GM19238 (cell line): ENCODE measurements around the gene SRRM5.
"Not testable (repeated sequence)": the region's sequence is repeated elsewhere in the genome, so short reads cannot be mapped to it uniquely, and the experiment has no call there.

ENCODE experiments used
- DNase-seq: peaks from one replicate; pipeline ENCODE4 v3.0.0; 2011; ENCODE audit warnings: low spot score; ENCODE audit not compliant: insufficient read length

SRRM5 gene, protein sequence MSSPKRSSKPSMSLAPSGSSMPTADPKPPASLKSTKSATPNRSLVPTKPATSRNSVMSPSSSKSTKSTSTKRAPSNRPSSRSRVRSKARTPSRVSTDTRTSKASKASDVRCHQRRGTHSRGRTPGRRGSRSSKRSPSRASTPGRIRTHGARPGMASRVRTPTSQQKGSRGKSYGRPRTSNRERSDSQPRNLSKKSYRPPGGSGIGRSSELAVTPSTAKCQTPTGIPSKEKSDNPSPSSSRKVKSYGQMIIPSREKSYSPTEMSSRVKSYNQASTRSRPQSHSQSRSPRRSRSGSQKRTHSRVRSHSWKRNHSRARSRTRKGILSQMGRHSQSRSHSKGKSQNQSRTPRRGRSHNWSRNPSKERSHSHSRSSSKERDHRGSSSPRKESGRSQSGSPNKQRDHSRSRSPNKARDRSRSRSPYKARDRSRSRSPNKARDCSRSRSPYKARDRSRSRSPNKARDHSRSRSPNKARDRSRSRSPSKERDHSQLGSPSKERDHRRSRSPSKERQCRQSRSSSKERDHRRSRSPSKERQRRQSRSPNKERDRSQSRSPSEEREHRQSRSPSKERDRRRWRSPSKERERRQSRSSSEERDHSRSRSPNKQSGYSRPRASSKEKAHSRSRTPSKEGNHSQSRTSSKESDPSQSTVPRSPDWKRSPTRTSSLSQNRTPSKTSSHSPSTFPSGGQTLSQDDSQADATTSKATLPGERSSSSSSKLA

DNA sequence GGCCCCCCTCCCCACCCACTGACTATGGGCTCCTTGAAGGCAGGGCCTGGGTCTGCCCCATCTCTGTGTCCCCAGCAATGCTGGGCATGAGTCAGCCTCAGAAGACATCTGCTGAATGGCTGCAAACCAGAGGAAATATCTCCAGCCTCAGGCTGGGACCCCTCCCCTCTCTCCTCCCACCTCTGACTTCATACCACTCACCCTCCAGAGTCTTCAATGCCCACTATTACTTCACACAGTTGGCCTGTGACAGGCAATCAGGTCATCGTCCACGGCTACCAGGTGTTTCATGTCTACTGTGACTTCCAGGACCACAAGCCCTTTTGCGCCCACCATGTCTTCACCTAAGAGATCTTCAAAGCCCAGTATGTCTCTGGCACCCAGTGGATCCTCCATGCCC is at the start of gene SRRM5:
TSS of gene SRRM5 (plus strand) at position 301 of the 400 bp plus-strand sequence. CDS start at position 335, 34 bp downstream.
- no peak for DNase-seq

DNA sequence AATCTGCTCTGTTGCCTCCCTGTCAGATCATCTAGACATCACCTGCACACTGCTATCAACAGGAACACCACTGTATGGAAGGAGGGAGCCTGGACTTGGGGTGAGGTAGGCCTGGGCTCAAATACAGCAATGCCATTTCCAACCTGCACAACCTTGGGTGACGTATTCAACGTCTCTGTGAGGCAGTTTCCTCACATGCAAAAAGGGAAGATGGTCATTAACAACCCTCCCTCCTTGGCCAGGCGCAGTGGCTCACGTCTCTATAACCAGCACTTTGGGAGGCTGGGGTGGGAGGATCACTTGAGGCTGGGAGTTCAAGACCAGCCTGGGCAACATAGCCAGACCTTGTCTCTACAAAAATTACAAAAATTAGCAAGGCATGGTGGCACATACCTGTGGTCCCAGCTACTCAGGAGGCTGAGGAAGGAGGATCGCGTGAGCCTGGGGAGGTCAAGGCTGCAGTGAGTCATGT is 49.6 kb upstream of the SRRM5 start:
- no peak for DNase-seq

DNA sequence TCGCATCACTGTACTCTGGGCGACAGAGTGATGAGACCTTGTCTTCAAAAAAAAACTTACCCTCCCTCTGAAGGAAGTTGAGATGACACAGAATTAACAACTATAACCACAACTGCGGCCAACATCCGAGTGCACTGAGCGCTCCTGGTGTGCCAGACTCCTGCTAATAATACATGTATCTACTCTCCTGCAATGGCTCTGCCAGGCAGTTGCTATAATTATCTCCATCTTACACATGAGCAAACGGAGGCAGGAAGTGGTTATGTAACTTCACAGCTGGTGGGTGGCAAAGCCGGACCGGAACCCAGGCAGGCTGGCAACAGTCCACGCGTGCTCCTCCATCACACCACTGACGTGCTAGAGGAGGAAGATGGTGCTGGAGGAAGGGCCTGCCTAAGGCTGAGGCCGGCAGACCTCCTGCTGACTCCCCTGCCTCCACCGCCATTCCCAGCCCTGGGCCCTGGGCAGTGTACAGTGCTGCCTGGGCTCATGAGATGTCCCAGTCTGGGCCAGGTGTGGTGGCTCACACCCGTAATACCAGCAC is 49.1 kb upstream of the SRRM5 start:
- DNase-seq = peak; percentile 30

DNA sequence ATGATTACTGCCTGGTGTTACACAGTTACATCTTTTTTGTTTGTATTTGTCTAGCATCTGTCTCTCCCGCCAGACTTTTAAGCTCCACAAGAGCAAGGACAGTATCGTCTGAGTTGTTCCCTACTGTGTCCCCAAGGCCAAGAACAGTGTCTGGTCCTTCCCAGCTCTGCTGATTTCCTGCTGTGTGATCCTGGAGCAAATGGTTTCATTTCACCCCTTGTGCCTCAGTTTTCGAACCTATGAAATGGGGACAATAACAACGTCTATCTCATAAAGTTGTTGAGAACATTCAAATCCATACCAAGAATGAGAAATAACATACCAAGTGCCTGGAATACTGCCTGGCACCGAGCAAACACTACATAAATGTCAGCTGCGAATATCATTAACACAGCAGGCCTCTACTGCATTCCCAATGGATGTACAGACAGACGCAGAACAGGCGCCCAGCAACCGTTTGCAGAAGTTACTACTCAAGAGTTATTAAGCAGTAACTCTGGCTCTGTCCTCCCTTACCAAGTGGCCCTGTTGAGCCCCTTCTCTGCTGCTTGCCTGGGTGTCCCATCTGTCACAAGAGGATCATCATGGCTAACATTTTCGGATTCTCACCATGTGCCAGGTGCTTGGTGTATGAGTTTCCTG is 48.0 kb upstream of the SRRM5 start:
- no peak for DNase-seq

DNA sequence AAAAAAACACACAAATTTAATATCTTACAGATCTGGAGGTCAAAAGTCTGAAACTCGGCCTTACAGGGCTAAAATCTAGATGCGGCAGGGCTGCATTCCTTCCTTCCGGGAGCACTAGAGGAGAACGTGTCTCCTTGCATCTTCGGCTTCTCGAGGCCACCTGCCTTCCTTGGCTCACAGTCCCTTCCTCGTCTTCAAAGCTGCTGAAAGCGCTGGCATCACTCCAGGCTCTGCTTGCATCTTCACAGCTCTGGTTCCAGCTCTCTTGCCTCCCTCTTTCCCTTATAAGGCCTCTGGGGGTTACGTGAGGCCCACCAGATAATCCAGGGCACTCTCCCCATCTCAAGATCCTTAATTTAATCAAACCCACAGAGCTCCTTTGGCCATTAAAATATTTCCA is 47.1 kb upstream of the SRRM5 start:
- no peak for DNase-seq

DNA sequence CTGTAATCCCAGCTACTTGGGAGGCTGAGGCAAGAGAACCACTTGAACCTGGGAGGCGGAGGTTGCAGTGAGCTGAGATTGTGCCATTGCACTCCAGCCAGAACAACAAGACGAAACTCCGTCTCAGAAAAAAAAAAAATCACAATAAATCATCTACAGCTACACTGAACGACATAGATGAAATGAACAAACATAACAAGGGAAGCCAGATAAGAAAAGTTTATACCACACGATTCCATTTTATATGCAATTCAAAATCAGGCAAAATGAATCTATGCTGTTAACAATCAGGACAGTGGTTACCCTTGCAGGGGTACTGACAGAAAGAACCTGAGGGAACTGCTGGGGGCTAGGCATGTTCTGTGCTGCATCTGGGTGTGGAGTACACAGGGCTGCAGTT is 42.2 kb upstream of the SRRM5 start:
- DNase-seq = no peak

DNA sequence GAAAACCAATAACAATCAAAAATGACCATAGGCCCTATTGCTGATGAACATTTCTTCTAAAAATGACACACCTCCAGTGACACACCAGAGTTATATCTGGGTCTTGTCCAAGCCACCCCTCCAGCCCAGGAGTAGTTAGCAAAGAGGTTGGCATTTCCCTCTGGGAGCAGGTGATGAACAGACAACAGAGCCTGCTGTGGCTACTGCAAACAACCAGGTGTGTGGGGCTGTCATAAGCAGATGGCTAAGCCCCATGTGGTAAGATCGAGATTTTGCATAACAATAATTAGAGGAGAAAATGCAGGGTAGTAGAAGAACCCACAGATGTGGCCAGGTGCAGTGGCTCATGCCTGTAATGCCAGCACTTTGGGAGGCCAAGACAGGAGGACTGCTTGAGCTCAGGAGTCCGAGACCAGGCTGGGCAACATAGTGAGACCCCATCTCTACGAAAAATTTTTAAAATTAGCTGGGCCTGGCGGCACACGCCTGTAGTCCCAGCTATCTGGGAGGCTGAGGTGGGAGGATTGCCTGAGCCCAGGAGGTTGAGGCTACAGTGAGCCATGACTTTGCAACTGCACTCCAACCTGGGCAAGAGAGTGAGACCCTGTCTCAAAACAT is 41.6 kb upstream of the SRRM5 start:
- no peak for DNase-seq

DNA sequence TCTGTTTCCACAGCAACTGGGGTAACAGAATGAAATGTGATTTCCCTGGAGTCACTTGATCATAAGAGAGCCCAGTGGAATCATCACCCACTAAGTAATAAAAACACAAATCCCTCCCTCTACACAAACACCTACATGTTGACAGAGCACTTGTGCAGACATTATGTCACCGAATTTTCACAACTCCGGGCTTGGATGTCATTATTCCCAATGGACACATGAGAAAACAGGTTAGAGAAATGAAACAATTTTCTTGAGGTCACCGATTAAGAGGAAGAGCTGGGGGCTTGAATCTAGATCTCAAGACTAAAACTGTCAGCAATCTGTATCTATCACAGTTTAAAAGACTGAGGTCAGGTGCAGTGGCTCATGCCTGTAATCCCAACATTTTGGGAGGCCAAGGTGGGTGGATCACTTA is 39.7 kb upstream of the SRRM5 start:
- DNase-seq = no peak

DNA sequence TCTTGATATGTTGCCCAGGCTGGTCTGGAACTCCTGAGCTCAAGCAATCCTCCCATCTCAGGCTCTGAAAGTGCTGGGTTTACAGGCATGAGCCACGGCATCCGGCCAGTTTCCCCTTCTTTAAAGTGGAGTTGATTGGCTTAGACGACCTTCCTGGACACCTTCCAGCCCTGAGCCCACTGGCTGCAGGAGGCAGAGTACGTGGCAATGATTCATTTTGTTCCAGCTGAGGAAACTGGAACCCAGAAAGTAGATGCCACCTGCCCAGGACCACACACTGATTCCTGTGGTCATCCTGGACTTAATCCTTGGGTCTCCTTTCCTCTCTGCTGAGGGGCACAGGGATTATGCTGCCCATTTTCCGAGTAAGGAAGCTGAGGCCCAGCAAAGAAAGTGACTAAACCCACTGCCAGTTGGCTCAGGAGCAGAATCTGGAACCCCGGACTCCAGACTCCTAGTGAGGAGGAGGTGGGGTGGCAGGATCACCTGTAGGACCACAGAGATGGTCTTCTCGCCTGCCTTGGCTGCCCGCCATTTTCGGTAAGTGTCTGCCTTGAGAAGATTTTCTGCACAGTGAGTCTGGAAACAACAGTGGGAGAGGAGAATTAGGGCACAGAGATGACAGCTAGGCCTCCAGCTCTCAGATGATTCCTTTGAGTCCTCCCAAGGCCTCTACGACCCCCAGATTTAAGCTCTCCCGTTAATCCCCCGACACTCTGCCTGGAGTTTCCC is 37.3 kb upstream of the SRRM5 start:
- no peak for DNase-seq

DNA sequence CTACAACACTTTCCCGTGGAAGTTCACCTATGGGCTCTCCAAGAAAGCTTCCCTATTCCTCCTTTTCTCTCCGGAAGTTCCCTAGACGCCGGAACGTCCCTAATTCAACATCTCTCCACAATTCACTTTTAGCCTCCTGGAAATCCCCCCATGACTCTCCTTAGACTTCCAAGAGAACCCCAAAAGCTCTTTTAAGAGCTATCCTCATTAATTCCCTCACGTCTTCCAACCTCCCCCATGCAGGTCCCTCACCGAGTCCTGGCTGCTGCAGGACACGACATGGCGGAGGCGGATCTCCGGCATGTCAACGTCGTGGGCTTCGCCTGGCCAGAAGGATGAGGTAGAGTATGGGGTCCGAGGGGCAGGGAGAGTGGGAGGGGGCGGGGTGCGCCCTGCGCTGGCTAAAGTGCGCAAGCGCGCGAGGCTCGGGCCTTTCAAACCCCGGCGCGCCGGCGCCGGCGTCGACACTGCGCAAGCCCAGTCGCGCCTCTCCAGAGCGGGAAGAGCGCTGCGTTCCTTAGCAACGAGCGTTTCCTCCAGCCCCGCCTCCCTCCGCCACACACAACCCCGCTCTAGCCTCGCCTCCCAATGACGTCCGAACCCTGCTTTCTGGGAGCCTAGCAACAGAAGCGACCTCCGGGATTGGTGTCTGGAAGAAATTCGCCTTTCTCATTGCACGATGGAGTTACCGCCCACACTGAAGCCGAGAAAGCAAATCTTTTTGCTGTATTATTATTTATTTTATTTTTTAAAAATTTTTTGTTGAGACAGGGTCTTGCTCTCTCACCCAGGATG is 36.5 kb upstream of the SRRM5 start, which contains the start of the genes PINLYP and XRCC1:
TSS of gene PINLYP (plus strand) at position 646 of the 795 bp plus-strand sequence. CDS start 1,391 bp downstream, outside the sequence.
TSS of gene XRCC1 (minus strand) at position 372 of the 795 bp plus-strand sequence. CDS start at position 303, 69 bp downstream.
- DNase-seq = peak; percentile 94

DNA sequence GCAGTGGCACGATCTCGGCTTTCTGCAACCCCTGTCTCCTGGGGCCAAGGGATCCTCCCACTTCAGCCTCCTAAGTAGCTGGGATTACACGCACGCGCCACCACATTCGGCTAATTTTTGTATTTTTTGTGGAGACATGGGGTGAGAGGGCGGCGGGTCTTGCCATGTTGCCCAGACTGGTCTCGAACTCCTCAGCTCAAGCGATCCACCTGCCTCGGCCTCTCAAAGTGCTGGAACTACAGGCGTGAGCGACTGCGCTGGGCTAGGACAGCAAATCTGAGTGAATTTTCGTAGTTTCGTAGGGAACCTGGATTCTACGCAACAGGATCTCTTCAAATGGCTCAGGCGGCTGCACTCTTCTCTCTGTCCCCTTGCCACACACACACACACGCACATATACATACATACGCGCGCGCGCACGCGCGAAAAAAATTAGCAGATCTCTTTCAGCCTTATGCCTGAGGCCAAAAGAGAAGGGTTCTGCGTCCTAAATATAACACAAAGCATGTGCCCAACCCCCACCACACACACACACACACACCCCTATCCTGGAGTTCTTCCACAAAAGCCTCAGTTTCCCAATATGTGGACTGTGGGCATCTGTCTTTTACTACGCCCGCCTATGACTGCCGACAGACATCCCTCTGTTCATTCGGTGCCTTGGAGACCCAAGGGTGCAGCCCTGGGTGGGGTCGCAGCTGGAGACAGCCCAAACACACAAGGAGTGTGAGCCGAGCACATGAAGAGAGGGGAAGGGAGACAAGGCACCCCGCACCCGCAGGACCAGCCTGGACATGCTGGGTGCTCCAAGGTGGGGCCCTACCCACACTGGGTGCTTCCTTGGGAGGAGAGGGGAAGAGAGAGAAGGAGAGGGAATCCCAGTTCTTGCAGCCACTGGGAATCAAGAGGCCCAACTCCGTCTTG is 35.7 kb upstream of the SRRM5 start:
- DNase-seq = no peak

DNA sequence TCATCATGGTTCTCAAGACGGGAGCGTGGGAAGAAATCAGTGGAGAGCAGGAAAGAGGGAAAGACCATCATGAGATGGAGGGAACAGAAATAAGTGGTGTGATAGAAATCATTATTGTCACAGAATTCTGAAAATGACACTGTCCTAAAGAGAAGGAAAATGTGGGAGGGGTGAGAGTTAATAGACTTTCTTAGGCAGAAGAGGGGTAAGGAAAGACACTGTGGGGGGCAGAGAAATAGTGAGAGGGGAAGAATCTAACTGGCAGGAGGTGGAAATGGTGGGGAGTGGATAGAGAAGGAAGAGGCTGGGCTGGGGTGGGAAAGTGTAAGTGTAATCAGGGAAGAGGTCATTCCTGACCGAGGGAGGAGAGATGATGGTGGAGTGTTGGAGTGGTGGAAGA is 33.1 kb upstream of the SRRM5 start:
- DNase-seq = no peak

DNA sequence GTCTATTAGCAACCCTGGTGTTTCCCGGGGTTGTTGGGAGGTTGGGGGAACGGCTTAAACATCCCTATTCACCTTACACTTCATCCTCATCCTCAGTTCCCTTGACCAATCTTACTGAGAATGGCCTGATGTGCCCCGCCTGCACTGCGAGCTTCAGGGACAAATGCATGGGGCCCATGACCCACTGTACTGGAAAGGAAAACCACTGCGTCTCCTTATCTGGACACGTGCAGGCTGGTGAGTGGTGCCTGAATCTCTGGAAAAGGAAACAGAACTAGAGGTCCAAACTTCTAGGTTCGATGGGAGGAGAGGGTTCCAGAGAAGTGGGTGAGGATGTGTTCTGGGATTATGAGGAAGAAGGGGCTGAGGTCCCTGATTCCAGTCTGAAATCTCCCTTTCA is 30.4 kb upstream of the SRRM5 start:
- DNase-seq = no peak

DNA sequence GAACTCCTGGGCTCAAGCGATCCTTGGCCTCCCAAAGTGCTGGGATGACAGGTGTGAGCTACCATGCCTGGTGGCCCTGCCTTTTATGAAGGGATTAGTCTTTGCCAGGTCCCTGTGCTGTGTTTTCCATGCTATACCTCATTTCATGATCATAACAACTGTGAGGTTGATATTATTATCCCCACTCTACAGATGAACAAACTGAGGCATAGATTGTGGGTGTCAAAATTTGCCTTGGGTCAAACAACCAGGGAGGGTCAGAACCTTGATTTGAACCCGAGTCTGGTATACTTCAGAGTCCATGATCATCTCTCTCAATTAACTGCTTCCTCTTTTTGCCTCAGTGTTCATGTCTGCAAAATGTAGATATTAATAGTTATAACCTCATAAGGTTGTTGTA is 29.4 kb upstream of the SRRM5 start:
- DNase-seq = no peak

DNA sequence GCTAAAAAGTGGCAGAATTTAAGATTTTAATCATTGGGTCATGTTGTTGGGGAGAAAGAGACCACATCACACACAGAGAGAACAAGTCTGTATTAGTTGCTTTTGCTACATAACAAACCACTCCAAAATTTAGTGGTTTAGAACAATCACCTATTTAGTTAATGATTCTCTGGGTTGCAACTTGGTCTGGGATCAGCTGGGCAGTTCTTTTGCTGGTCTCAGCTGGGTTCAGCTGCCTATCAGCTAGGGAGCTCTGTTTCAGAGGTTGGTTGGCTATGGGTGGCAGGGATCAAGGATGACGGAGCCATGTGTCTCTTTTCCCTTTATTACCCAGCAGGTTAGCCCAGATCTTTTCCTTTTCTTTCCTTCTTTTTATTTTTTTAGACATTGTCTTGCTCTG is 27.4 kb upstream of the SRRM5 start:
- DNase-seq = no peak

DNA sequence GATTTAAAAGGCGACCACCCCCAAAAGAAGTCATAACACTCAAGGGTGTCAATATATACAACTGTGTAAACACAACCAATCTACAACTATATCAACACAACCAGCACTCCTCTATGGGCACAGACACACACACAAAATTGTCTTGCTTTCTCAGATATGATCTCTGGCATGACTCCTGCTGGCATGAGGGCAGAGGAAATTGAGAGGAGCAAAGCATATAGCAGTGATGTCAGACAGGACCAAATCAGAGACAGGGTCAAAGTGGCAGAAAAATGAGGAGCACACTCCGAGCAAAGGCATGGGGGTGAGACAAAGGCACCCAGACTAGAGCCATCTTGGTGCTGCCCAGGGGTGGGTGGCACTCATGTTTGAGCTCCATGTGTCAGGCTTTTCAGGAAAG is 25.5 kb upstream of the SRRM5 start:
- no peak for DNase-seq

DNA sequence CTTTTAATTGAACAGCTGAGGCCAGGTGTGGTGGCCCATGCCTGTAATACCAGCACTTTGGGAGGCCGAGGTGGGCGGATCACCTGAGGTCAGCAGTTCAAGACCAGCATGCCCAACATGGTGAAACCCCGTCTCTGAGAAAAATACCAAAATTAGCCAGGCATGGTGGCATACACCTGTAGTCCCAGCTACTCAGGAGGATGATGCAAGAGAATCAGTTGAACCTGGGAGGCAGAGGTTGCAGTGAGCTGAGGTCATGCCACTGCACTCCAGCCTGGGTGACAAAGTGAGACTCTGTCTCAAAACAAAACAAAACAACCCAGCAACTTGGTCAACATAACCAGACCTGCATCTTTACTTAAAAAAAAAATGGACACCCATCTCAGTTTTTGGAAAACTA is 24.9 kb upstream of the SRRM5 start:
- not testable (repeated sequence) for DNase-seq

DNA sequence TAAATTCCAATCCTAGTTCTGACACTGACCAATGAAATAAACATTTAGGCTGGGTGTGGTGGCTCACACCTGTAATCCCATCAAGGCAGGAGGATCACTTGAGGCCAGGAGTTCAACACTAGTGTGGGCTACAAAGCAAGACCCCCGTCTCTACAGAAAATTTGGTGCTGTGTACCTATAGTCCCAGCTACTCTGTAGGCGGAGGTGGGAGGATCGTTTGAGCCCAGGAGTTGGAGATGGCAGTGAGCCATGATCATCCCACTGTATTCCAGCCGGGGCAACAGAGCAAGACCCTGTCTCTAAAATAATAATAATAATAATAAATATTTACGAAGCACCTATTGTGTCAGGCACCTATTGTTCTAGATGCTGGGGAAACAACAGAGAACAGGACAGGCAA is 22.6 kb upstream of the SRRM5 start:
- DNase-seq = no peak

DNA sequence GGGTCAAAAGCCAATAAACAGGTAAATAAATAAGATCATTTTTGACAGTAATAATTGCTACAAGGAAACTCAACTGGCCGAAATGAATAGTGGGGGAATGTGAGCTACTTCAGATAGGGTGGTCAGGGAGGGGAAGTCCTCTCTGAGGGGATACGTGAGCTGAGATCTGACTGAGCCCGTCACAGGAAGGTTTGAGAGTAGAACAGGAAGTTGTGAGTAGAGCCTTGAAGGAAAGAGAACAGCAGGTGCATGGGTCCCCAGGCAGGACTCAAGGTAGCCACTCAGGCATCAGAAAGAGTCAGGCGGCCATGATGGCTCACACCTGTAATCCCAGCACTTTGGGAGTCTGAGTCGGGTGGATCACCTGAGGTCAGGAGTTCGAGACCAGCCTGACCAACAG is 22.2 kb upstream of the SRRM5 start:
- DNase-seq = no peak
